ENCODE results near the gene IGF2.

The IGF2 gene

DNA sequence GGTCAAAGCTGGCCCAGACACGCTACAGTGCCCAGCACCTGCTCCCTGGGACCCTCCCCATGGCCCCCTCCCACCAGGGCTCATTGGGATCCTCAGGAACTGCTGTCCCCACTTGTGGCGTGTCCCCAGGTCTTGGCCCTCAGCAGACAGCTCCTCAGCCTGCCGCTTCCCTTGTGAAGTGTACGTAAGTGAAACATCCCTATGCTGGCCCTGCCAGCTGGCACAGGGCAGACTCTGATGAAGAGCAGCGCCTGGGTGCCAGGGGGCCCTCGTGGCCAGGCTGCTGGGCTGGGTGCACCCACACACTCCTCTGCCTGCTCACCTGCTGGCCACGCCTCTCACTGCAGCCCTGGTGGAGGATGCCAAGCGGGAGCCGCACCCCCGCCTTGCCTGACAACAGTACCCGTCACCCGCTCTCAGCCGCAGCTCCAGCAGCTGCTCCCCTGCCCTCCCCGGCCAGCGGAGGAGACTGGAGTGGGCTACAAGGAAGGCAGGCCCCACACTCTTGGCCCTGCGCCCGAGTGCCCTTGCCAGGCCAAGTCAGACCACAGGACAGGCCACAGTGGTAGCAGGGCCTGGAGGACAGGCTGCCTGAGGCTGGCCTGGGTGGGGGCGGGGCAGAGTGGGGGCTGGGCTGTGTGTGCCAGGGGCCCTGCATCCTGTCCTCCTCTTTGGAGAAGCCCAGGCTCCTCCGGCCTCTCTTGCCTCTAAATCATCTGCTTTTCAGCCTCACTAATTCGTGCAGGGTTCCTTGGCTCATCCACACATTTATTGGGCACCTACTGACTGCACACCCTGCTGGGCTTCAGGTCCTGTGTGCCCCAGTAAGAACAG is 39.5 kb downstream of the IGF2 start:
- in situ Hi-C loops (cut with HindIII; ENCODE audit: low pct_ligation_motif_present, low pct_unique_long_range_greater_than_20kb, low sequenced_read_pairs) = no loop called here
- DNase-seq = no peak

DNA sequence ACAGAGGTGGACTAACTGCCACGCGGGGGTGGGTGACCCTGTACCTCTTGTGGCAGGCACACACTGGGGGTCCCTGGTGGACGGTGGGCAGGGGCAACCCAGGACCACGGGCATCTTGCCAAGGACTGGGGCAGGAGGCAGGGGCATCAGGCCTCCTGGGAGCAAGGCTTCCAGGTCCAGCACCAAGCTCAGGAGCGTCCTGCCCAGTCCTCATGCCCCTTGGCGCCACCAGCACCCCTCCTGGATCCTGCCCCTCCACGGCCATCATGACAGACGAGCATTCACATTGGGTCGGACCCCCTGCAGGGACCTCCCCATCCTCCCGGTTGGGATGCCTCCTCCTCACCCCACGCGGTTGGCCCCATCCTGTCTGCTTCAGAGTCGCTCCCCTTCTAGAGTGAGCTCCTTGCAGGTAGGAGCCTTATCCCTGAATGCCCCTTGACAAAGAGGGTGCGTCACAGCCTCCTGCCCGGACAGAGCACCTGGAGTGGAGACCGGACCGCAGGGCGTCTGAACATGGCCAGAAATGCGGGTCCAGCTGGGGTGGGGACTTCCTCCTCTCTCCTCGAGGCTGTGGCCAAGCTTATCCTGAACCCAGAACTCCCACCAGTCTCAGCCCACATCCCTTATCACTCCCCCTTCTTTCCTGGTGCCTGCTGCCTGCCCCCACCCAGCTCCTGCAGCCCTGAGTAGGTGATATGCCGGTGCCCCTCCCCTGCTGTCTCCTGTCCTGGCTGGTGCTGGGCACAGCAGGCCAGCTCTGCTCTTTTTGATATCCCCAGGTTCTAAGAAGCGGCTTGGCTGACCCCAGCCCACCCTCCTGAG is 40.3 kb downstream of the IGF2 start:
- in situ Hi-C loops (cut with HindIII; ENCODE audit: low pct_ligation_motif_present, low pct_unique_long_range_greater_than_20kb, low sequenced_read_pairs) = no loop called here
- no peak for DNase-seq

DNA sequence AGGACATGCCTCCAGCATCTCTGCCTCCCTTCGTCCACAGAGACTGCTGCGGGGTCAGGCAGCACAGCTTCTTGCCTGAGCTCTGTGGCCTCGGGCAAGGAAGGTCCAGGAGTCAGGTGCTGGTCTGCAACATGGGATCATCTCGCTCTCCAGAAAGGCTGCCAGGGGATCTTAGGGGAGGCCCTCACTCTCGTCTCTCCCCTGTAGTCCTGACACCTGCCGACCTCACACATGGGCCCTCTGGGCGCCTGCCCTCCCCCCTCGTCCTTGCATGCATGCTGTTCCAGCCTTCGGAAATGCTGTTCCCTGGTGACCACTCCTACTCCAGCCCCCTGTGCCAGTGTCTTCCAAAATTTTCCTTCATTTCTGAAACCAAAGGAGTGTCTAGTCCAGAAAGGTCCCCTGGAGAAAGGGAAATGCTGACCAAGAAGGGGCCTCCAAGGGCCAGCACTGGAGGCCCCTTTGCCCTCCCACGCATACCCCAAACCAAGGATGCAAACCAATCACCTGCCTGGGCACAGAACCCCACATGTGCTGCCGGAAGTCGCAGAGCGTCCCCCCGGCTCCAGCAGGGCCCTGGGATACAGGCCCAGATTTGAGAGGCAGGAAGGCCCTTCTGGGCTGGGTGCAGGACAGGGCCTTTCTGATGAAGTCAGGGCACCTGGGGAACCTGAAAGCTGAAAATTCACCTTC is 41.0 kb downstream of the IGF2 start:
- in situ Hi-C loops (cut with HindIII; ENCODE audit: low pct_ligation_motif_present, low pct_unique_long_range_greater_than_20kb, low sequenced_read_pairs) = no loop called here
- no peak for DNase-seq

DNA sequence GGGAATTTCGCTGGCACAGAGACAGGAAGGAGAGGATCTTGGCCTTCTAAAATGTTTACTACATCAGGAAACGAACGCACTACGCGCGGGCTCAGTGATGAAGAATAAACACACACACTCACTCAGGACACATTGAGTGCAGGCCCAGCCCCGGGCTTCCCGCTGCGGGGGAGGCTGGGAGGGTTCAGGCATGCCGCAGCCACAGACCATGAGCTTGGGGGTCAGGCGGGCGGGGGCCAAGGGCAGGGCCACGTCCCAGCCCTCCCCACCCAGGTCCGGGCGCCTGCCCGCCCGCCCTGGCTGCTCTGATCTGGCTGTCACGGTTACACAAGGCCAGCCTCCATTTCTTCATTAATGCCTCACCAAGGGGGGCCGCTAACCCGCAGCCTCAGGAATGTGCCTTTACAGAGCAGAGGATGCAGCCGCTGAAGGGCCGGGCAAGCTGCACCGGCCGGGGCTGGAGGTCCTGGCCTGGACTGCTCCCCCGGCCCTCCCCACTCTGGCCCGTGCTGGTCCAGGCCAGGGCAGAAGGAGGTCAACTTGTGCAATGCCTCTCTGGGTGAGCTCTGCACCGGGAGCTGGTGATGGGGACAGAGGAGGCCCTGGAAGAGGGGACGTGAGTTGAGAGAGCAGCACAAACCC is 41.7 kb downstream of the IGF2 start:
- in situ Hi-C loops (cut with HindIII; ENCODE audit: low pct_ligation_motif_present, low pct_unique_long_range_greater_than_20kb, low sequenced_read_pairs) = no loop called here
- no peak for DNase-seq

DNA sequence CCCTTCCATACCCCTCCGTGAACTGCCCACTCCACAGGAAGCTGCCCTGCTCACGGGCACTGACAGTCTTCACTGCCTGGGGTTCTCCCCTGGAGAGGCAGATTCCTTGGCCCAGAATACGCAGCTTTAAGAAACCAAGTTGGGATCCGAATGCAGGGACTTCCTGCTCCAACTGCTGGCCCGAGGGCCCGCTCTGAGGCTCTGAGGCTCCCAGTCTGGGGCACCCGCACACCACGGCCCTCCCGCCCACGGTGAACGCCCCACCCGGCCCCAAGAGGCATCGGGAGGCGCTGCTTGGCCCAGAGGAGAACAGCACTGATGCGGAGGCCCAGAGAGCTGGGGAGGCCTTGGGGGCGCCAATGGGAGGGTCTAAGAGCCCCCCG is 42.3 kb downstream of the IGF2 start:
- in situ Hi-C loops (cut with HindIII; ENCODE audit: low pct_ligation_motif_present, low pct_unique_long_range_greater_than_20kb, low sequenced_read_pairs) = no loop called here
- DNase-seq = no peak

DNA sequence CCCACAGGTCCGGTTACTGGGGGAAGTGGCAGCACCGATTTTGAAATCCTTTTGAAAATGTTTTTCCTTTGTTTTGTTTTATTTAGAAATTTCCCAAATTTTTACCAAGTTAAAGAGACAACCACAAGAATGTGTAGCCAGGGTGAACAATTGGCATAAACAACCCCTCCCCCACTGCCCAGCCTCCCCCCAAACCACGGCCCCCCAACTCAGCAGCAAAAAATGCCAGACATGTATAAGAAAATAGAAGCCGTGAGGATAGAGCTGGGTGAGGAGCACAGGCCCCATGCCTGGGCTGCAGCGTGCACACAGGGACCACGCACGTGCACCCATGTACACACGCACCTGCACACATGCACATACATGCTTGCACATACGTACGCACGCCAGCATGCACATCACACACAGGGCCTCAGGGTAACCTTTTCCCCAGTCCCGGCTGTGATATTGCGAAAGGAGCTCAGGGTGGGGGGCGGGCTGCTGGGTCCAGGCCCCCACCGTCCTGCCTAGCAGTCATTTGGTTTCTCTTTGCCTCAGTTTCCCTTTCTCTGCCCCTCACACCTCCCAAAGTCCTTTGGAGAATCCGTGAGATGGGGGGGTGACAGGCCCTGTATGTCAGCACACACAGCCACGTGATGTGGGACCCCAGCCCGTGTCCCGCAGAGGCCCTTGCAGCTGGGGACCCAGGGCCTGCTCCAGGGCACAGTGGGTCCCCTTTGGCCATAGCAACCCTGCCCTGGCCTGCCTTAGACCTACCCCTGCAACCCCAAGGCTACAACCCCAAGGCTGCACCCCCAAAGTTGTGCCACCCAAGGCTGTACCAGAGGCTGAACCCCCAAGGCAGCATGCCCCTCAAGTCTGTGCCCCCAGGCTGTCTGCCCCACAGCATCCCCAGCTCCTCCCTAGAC is 42.9 kb downstream of the IGF2 start:
- no peak for DNase-seq
- in situ Hi-C loops (cut with HindIII; ENCODE audit: low pct_ligation_motif_present, low pct_unique_long_range_greater_than_20kb, low sequenced_read_pairs) = no loop called here

DNA sequence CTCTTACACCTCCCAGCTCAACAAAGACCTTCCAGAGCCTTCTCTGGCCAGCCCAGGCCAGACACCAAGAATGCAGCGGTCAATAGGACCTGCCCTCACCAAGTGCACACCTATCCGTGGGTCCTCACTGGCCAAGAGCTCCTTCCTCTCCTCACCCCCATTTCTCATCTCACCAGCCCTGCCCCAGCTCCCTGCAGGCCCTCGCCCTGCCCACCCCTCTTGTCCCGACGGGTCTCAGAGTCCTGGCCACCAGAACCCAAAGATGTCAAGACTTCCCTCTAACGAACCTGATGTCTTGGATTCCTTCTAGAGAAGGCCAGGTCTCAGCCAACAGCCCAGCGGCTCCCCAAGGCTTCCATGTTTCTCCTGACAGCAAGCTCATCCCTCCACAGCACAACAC is 43.6 kb downstream of the IGF2 start:
- in situ Hi-C loops (cut with HindIII; ENCODE audit: low pct_ligation_motif_present, low pct_unique_long_range_greater_than_20kb, low sequenced_read_pairs) = no loop called here
- DNase-seq = no peak

DNA sequence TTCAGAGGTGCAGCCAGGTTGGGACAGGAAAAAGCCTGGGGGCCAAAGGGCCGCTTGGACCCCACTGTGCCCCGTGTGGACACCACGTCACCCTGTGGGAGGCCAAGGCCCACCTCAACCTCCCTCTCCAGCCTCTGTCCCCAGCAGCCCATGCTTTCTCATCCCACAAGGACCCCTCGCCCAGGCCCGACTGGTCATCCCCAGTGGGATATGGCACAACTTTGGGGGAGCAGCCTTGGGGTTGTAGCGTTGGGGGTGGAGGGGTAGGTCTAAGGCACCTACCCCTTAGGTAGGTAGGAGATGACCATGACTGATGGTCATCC is 44.0 kb downstream of the IGF2 start:
- in situ Hi-C loops (cut with HindIII; ENCODE audit: low pct_ligation_motif_present, low pct_unique_long_range_greater_than_20kb, low sequenced_read_pairs) = no loop called here
- DNase-seq = no peak

DNA sequence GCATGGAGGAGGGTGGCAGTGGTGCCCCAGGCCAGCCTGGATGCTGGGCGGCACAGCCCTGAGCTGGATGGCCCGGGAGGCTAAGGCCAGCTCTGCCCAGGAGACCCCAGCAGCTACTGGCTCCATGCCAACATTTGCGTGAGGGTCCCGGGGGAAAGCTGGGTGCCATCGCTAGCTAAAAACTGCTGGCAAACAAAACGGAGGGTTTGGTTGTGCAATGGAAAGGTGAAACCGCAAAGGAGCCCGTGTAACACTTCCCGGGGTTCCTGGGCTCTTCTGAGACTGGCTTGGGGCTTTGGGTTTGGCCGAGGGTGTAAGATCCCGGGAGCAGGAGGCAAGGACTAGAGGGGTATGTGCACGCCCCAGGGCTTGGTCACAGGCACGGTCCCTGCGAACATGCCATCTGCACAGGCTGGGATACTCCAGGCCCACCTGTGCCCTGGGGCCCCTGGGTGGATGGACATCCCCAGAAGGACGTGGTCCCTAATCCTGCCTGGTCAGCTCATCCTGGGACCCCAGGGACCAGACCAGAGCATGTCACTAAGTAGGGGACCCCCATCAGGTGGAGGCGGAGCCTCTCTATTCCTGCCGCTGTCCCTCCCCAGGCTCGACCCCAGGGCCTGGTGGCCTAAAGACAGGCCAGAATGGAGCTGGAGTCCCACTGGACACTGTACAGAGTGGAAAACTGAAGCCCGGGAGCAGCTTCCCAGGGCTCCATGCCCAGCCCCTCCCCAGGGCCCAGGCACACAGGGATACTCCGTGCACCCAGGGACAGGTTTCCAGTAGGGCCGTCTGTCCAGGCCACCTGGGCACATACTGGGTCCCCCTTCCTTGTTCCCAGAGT is 44.6 kb downstream of the IGF2 start:
- DNase-seq = no peak

DNA sequence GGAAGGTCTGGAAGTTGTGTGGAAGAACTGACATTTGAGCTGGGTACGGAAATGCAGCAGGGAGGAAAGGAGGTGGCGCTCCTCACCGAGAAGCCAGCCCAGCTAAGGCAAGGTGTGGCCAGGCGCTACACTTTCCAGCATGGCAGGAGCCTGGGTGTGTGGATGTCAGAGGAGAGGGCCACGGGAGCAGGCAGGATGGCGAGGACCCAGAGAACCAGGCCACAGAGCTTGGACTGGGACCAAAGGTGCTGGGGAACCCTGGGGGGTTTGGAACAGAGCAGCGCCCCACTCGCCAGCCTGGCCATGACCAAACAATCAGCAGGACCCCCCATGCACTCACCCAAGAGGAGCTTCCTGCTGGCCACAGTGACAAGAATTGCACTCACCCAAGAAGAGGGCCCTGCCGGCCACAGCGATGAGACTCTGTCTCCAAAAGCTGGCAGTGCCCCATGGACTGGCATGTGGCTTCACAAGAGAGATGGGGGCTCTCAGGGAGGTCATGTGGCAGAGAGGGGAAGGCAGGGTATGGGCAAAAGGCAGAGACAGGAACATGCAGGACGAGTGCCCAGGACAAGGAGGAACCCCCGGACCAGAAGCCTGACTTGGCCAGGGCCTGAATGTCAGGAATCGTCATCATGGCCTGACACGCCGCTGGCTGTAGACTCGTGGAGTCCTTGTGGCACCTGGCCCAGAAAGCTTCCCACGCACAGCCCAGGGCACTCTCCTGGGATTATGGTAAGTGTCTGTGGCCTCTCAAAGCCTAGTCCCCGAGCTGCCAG is 45.4 kb downstream of the IGF2 start:
- no peak for DNase-seq
- in situ Hi-C loops (cut with HindIII; ENCODE audit: low pct_ligation_motif_present, low pct_unique_long_range_greater_than_20kb, low sequenced_read_pairs) = no loop called here

More for the DNA sequence above, 44.6 kb downstream of the IGF2 start:
- in situ Hi-C loops (cut with HindIII; ENCODE audit: low pct_ligation_motif_present, low pct_unique_long_range_greater_than_20kb, low sequenced_read_pairs) = no loop called here

DNA sequence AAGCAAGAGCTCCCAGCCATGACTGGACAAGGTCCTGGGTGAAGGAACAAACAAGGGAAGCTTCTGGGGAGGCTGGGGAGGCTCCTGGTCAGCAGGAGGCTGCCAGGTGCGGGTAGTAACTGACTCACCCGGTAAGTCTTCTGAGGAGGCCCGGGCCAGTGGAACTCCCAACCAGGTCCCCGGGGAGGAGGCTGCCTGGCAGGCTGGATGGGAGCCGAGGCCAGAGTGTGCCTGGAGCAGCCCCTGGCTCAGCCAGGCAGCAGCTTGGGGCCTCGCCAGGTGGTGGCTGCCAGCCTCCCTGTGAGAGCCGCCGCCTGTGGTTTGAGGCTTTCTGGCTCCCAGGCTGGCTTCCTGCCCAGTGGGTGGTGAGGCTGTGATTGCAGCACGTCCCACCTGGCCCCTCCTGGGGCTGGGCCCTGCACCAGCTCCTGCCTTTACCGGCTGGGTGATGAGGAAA is 46.2 kb downstream of the IGF2 start:
- in situ Hi-C loops (cut with HindIII; ENCODE audit: low pct_ligation_motif_present, low pct_unique_long_range_greater_than_20kb, low sequenced_read_pairs) = no loop called here
- DNase-seq = peak; percentile 89

DNA sequence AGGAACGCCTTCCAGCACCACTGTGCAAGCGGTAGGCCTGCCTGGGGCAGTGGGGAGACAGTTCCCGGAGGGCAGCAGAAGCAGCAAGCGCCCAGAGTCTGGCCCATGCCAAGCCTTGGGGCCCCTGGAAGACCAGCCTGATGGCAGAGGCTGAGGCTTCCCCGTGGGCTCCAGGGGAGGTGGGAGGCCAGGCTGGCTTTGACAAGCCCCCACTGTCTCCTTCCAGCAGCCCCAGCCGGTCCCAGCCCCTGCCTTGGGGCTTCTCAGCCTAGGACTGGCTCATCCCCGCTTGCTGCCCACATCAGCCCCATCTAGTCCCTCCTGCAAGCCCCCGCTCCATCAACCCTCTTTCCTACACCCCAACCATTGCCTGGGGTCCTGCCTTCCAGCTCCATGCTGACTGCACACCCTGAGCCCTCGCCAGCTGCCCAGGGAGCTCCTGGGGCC is 46.7 kb downstream of the IGF2 start:
- in situ Hi-C loops (cut with HindIII; ENCODE audit: low pct_ligation_motif_present, low pct_unique_long_range_greater_than_20kb, low sequenced_read_pairs) = no loop called here
- no peak for DNase-seq

DNA sequence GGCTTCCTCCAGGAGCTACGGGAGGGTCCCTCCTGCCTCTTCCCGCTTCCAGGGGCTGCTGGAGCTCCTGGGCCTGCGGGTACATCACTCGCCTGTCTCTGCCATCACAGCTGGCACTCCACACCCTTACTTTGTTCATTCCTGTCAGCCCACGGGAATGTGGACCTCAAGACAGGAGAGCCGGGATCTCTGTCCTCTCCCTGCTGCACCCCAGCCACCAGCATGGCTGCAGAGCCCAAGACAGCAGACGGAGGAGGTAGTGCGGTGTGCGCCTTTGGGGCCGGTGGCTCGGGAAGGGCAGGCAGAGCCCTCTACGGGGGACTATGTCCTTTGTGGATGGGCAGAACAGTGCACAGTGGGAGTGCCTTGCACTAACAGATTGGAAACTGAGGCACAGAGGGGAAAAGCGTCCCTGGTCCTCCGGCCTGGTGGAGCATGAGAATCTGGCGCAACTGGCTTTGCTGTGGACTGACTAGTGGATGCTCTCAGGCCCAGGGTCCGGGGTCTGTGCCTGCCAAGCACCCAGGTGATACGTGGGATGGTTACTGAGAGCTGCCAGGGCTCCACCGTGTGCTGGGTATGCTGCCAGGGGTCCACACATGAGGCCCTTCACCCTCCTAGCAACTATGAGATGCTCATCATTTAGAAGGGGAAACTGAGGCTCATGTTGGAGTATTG is 47.3 kb downstream of the IGF2 start:
- in situ Hi-C loops (cut with HindIII; ENCODE audit: low pct_ligation_motif_present, low pct_unique_long_range_greater_than_20kb, low sequenced_read_pairs) = no loop called here
- DNase-seq = no peak

DNA sequence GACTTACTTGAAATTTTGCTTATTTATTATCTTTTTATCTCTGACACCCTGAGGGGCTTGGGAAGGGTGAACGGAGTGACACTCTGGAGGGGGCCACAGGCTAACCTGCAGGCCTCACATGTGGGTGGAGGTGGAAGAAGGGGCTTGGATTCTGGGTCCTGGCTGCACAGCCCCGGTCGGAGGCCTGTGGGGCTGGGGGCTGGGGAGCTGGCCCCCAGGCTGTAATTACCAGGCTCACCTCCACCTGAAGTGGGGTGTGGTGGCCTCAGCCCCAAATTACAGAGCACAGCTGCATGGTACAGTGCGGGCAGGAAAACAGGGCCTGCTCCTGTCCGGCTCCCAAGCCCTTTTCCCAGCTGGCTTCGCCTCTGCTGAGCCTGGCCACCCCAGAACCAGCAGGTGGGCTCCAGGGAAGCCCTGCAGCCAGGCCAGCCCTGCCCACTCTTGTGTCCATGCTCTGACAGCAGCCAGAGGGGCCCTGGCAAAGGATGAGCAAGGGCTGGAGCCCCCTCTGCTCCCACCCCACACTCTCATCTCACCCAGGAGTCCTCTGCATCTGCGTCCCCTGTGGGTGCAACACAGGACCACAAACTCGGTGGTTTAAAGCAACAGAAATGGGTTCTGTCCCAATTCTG is 48.0 kb downstream of the IGF2 start:
- no peak for DNase-seq
- in situ Hi-C loops (cut with HindIII; ENCODE audit: low pct_ligation_motif_present, low pct_unique_long_range_greater_than_20kb, low sequenced_read_pairs) = no loop called here
